ENCODE results near the gene TMEM170B.

TMEM170B gene

DNA sequence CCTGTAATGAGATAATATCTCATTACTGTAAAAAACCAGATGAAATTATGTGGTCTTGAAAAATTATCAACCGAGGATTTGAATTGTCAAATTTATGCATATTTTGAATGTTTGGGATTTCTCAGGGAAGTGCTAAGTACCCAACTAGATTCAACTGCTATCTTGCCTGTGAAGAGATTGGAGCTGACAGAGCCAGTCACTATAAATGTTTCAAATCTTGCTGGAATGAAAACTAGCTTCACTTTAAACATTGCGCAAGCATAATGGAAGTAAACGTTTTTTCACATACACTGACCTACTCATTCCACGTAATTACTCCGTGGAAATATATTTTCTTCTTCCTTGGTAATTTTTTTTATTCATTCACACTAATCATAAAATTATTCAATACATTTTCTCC lies 46.7 kb downstream of the TMEM170B start:
- no peak for DNase-seq (ENCODE audit: low read depth in 4 of 4, low spot score in 1 of 4)

- DNase-seq (ENCODE audit: low read depth in 4 of 4, low spot score in 1 of 4): no peak
These were observed 48.0 kb downstream of the TMEM170B start for GRCh38 chr6:11585426-11586016.

DNA sequence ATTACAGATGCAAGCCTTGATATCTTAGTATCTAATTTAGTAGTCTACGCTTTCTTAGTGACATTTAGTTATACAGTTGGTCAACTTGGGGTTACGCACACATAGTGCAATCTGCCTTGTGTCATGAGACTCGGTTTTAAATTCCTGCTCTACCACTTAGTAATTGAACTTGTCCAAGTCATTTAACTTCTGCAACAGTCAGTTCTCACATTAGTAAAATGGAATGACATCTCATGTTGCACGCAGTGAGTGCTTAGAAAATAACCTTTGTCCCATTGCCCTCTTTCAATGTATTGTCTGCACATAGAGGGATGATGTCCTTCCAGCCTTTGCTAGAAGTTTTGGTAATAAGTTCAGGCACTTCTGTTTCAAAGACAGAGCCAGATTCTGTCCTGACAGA lies 48.6 kb downstream of the TMEM170B start:
- DNase-seq (ENCODE audit: low read depth in 4 of 4, low spot score in 1 of 4): no peak

DNA sequence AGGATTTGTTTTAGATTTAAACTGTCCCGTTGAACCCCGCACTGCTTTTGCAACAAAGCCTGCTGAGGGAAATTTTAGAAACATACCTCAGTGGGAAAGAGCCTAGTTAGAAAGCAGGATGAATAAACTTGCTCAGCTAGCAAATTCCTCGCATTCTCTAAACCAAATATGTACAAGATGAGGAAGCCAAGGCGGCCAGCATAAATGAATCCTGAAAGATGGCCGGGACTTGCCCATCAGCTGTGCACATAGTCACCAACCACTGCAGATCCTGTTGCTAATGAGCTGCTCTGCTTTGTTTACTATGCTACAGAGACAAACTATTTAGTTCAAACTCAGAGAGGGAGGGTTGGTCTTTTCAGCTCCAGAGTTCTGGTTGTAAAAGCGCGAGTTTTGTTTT lies 49.0 kb downstream of the TMEM170B start:
- DNase-seq (ENCODE audit: low read depth in 4 of 4, low spot score in 1 of 4): no peak

DNA sequence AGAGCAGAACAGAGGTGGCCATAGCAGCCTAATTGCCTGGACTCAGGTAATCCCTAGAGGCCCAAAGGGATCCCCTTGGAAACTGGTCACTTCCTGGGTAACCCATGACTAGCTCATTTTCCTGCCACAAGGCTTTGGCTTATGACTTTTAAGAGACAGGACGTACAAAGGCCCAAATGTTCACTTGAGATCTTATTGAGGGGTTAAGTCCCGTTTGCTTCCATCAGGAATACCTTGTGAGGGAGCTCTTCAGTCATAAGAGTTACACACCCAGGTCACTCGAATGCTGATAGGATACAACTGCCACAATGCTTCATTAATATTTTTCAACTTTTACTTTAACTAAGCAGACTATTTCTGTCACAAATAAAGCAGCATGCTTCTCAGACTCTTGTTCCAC lies 51.7 kb downstream of the TMEM170B start:
- DNase-seq (ENCODE audit: low read depth in 4 of 4, low spot score in 1 of 4): no peak

DNA sequence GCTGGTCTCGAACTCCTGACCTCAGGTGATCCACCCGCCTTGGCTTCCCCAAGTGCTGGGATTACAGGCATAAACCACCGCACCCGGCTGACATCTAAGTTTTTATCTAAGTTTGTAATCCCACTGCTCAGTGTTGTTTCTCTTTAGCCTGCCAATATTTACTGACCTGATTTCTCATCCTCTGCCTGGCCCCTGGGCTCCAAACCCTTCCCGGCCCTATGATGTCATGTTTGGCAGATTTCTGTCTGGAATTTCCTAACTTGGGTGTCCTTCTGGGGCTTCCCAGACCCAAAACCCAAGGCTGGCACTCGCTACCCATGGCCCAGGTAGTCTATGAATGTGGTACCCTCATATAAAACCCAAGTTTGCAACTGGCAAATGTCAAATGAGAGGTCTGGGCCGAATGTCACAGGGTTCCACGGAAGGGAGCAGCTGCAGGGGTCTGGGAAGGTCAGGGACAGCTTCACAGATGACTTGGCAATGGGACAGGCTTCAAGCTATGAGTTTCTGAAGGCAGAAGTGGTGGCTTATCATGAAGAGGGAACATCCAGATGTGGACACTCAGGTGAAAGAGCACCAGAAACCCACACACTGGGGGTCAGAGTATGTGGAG lies 54.9 kb downstream of the TMEM170B start:
- no peak for DNase-seq (ENCODE audit: low read depth in 4 of 4, low spot score in 1 of 4)

GRCh38 chr6:11593096-11593495 lies 55.5 kb downstream of the TMEM170B start:
- no peak for DNase-seq (ENCODE audit: low read depth in 4 of 4, low spot score in 1 of 4)

DNA sequence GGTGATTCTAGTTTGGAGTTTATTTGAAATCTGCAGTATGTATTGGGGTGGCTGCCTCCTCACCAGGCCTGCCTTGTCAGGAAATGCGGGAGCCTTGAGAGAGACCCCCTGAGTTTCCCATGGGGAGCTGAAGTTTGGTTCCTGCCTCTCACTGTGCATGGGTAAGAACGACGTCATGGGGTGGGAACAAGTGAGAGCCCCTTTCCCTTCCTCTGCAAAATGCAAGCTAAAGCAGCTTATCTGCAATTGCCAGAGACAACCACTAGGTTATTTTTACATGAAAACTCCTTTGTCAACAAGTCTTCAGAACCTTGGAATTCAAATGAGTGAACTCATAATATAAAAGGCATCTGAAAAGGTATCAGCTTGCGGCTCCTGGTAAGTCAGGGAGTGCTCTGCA lies 58.4 kb downstream of the TMEM170B start:
- DNase-seq (ENCODE audit: low read depth in 4 of 4, low spot score in 1 of 4): no peak

DNA sequence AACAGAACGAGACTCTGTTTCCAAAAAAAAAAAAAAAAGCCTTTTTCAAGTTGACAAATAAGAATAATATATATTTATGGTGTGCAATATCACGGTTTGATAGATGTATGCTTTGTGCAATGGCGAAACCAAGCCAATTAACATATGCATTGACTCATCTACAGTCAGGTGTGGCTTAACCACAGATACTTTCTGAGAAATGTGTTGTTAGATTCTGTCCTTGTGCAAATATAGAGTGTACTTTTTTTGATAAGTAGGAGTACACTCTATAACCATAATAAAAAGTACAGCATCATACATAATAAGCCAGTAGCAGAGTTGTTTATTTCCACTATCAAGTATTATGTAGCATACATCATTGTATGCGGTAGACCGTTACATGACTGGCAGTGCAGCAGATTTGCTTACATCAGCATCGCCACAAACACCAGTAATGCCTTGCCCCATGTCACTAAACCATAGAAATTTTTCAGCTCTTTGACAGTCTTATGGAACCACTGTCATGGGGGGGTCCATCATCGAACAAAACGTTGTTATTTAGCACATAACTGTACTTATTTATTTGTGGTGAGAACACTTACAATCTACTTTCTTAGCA lies 59.2 kb downstream of the TMEM170B start:
- no peak for DNase-seq (ENCODE audit: low read depth in 4 of 4, low spot score in 1 of 4)

DNA sequence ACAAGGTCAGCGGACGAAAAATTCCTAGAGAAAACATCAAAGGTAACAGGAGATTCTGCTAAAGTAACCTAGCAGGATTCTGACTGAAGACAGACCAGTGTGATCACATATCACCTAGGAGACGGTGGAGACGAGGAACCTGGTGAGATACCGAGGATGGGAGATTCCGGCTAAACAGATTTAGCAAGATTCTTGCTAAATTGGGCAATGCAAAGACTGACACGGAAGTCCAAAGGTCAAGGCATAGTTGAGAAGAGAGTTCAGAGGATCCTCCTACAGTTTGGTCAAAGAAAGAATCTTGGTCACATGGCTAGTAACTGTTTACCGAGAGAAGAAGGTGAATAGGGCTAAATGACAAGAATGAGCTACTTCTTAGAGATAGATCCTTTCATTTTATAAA lies 61.1 kb downstream of the TMEM170B start:
- DNase-seq (ENCODE audit: low read depth in 4 of 4, low spot score in 1 of 4): no peak

GRCh38 chr6:11600251-11600650 lies 62.7 kb downstream of the TMEM170B start:
- DNase-seq (ENCODE audit: low read depth in 4 of 4, low spot score in 1 of 4): no peak

DNA sequence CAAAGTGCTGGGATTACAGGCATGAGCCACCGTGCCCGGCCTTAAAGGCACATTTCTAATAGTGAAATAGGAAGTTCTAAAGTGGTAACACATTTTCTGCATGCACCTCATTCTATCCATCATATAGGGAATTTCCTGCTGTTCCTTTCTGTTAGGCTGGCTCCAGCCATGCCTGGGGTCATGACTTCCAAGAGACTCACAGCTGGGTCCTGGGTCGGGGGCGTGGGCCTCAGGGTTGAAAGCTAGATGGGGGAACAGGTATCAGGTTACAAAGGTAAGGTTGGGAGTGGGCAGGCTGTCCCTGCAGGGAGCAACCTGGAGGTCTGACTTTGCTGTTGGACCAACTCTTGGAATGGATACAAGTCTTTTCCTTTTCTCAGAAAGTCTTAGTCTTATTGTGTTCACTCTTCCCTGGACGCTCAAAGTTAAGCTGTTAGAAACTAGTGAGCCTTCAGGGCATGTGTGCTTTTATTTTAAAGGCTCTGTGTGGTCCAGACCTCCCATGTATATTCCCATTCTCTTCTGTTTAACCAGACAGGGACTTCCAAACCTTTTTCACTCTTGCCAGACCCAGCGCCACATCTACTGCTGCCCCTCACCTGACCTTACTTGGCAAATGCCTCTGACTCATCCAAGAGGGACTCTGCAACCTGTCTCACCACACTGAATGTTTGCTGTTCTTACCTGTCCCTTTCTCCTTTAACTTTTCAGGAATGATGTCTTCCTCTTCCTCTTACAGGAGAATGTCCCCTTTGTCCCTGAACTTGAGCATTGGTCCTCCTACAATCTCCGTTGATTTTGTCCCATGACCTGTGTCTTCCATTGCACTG lies 64.4 kb downstream of the TMEM170B start:
- no peak for DNase-seq (ENCODE audit: low read depth in 4 of 4, low spot score in 1 of 4)

DNA sequence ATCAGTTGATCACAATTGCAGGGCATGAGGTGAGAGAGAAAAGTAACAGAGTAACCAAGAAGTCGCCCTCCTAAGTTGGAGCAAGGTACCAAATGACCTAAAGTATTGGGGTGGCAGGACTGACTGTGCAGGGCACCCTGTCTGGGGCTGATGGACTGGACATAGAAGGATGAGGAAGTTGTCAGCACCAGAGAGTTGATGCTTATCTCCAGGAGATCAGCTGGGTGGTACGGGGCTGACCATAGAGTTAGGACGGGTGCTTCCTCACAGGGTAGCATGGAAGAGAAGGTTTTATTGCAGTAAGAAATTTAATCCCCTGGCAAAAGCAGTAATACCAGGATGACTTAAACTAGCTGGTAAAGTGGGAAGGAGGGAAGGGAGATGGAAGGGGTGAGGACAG lies 66.7 kb downstream of the TMEM170B start:
- DNase-seq (ENCODE audit: low read depth in 4 of 4, low spot score in 1 of 4): no peak

DNA sequence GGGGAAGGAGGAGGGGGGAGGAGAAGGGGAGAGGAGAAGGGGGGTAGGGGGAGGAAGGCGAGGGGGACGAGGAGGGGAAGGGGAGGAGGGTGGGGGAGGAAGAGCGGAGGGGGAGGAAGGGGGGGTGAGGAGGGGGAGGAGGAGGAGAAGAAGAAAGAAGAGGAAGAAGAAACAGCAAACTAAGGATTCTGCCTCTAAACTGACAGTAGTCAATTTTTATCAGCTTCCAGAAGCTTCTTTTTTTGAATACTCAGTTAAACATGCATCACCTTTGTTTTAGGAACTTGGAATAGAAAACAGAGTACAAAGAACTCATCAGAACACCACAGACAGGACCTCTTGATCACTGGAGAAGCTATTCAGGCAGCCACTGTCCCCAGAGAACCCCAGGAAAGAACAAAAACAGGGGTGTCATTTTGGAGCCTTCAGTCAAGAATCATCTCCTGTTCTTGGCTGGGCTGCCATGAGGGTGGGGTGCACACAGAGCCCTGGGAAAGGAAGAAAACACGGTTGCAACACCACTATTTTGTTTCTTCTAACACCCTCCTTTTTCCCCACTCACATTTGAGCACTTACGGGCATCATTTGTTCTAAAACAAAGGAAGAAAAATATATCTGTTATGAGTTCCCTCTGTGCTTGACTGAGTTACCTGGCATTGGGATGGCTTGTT lies 67.4 kb downstream of the TMEM170B start:
- no peak for DNase-seq (ENCODE audit: low read depth in 4 of 4, low spot score in 1 of 4)

GRCh38 chr6:11605507-11605905 lies 68.0 kb downstream of the TMEM170B start:
- no peak for DNase-seq (ENCODE audit: low read depth in 4 of 4, low spot score in 1 of 4)

- DNase-seq (ENCODE audit: low read depth in 4 of 4, low spot score in 1 of 4): no peak
These were observed 68.8 kb downstream of the TMEM170B start for GRCh38 chr6:11606332-11606731.

DNA sequence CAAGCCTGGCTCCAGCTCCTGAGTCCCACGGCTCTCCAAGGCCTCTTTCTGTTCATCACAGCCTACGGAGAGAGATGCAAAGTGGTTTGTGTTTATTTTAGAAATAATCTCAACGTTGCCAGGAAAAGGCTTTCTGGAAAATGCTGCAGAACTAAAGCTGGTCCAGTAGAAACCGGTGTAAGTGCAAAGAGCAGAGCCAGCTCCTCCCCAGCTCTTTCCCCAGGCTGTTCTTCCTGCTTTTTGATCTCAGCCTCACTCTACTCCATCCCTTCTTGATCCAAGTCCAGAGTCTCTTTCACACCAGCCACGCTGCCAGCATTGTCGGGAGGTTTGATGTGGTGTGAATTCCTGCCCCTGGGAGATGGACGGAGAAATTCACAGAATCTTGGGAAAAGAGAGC lies 69.8 kb downstream of the TMEM170B start:
- no peak for DNase-seq (ENCODE audit: low read depth in 4 of 4, low spot score in 1 of 4)

- DNase-seq (ENCODE audit: low read depth in 4 of 4, low spot score in 1 of 4): no peak
These were observed 71.2 kb downstream of the TMEM170B start for GRCh38 chr6:11608600-11609323.

DNA sequence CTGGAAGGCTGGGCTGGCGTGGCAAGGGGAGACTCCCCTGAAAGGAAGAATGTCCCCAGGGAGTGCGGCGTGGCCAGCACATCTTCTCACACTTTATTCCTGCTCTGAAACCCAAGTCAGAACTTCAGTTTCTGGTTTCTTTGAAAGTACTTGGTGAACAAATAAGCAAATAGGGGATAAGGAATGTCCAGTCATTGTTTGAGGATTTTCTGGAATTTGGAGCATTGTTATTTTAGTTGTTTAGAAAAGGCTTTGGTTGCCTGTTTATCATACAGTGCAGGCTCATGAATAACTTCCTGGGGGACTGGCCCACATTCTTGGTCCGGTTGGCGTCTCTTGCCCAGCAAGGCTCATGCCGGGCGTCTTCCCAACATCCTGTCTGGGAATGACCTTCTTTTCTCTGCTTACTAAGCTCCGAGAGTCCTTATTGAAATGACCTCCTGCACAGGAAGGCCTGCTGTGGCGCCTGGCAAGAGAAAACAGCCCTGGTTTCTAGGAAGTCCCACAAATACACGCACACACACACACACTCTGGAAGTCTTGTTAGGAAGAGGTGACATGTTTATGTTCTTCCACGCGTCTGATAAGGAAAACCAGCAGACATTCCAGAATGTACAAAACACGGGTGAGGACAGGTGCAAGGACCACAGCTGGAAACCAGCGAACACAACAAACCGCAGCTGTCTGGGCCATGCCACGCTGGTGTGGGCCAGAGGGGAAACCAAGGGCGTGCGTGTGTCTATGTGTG lies 71.9 kb downstream of the TMEM170B start:
- no peak for DNase-seq (ENCODE audit: low read depth in 4 of 4, low spot score in 1 of 4)

- DNase-seq (ENCODE audit: low read depth in 4 of 4, low spot score in 1 of 4): no peak
These were observed 75.8 kb downstream of the TMEM170B start for GRCh38 chr6:11613336-11613735.
